ENCODE data around the gene ZNF783.

DNA sequence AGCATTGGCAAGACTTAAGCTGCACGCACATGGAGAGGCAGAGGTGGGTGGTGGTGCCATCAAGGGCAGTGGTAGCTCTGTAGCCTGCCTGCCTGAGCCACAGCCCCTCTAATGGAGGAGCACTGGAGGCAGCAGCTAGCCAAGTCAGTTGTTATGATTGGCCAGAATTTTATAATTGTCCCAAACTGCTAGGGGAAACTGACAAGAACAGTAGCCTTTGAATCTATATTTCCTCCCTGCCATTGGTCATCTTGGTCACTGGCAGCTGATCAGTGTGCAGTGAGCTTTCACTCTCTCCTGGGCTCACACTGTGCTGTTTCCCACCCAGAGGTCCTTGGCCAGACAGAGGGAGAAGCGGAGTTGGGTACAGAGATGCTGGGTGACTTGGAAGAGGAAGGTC is 9.6 kb upstream of the ZNF783 start:
- TF ChIP-seq, protein P1, sequence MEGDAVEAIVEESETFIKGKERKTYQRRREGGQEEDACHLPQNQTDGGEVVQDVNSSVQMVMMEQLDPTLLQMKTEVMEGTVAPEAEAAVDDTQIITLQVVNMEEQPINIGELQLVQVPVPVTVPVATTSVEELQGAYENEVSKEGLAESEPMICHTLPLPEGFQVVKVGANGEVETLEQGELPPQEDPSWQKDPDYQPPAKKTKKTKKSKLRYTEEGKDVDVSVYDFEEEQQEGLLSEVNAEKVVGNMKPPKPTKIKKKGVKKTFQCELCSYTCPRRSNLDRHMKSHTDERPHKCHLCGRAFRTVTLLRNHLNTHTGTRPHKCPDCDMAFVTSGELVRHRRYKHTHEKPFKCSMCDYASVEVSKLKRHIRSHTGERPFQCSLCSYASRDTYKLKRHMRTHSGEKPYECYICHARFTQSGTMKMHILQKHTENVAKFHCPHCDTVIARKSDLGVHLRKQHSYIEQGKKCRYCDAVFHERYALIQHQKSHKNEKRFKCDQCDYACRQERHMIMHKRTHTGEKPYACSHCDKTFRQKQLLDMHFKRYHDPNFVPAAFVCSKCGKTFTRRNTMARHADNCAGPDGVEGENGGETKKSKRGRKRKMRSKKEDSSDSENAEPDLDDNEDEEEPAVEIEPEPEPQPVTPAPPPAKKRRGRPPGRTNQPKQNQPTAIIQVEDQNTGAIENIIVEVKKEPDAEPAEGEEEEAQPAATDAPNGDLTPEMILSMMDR (conservative IDR thresholded peaks at IDR 0.05), result no peak
- TF ChIP-seq EZH2 (IDR thresholded peaks at IDR 0.05; ENCODE audit: low read depth), result no peak

All from PC-9 (cell line).